HG03097 (cell line): Measurements from ENCODE around the gene OOEP.

Source experiments
- ATAC-seq: cut with Tn5 transposase; IDR thresholded peaks from one replicate; pipeline ENCODE4 v1.9.1; 2021; ENCODE audit not compliant: unreplicated experiment, low FRiP score

The OOEP gene

GRCh38 chr6:73367761-73368355, 1.8 kb downstream of the OOEP start:
- ATAC-seq, result no peak

GRCh38 chr6:73364549-73364948, 5.1 kb downstream of the OOEP start:
- ATAC-seq, result no peak

- ATAC-seq, result no peak
These were observed 5.6 kb downstream of the OOEP start for GRCh38 chr6:73364121-73364520.

GRCh38 chr6:73363537-73363875, 6.2 kb downstream of the OOEP start:
- ATAC-seq, result no peak

- no peak for ATAC-seq
These were observed 6.7 kb downstream of the OOEP start for GRCh38 chr6:73362869-73363536.

- no peak for ATAC-seq
These were observed 7.3 kb downstream of the OOEP start, which contains the start of gene KHDC3L for GRCh38 chr6:73362358-73362757. Gene KHDC3L, plus strand, starts transcription at chr6:73362658. Its CDS starts 72 bp downstream, at chr6:73362730.

GRCh38 chr6:73353636-73354593, 15.8 kb downstream of the OOEP start, which contains the start of gene DPPA5:
Gene DPPA5, minus strand, starts transcription at chr6:73354276. Its CDS starts 51 bp downstream, at chr6:73354225.
- no peak for ATAC-seq

GRCh38 chr6:73349311-73349710, 20.4 kb downstream of the OOEP start:
- ATAC-seq, result no peak

GRCh38 chr6:73348550-73349204, 21.0 kb downstream of the OOEP start:
- no peak for ATAC-seq

- ATAC-seq, result no peak
These were observed 26.5 kb downstream of the OOEP start for GRCh38 chr6:73343164-73343563.

GRCh38 chr6:73342174-73342573, 27.5 kb downstream of the OOEP start:
- ATAC-seq, result no peak

GRCh38 chr6:73341335-73341734, 28.4 kb downstream of the OOEP start:
- no peak for ATAC-seq

- ATAC-seq, result no peak
These were observed 29.6 kb downstream of the OOEP start for GRCh38 chr6:73340048-73340447.

- no peak for ATAC-seq
These were observed 30.4 kb downstream of the OOEP start for GRCh38 chr6:73339340-73339739.

- no peak for ATAC-seq
These were observed 40.5 kb downstream of the OOEP start for GRCh38 chr6:73329201-73329600.

- no peak for ATAC-seq
These were observed 40.9 kb downstream of the OOEP start for GRCh38 chr6:73328790-73329189.

- ATAC-seq, result no peak
These were observed 44.0 kb downstream of the OOEP start for GRCh38 chr6:73325656-73326055.

GRCh38 chr6:73323323-73323722, 46.4 kb downstream of the OOEP start:
- ATAC-seq, result no peak
